ENCODE measurements around the gene GJD3.

The GJD3 gene

GRCh38 chr17:40338058-40338457 lies 26.5 kb downstream of the GJD3 start:
- DNase-seq: no peak

GRCh38 chr17:40337351-40337750 lies 27.2 kb downstream of the GJD3 start:
- no peak for DNase-seq

GRCh38 chr17:40335620-40336019 lies 28.9 kb downstream of the GJD3 start:
- DNase-seq: no peak

- no peak for DNase-seq
These were observed 30.6 kb downstream of the GJD3 start for GRCh38 chr17:40333781-40334448.

GRCh38 chr17:40331743-40332641 lies 32.5 kb downstream of the GJD3 start:
- no peak for DNase-seq

GRCh38 chr17:40330850-40331470 lies 33.6 kb downstream of the GJD3 start:
- no peak for DNase-seq

GRCh38 chr17:40329839-40330794 lies 34.4 kb downstream of the GJD3 start:
- no peak for DNase-seq

- DNase-seq: no peak
These were observed 36.2 kb downstream of the GJD3 start for GRCh38 chr17:40328386-40328766.

GRCh38 chr17:40327735-40328385 lies 36.7 kb downstream of the GJD3 start:
- DNase-seq: no peak

- DNase-seq: no peak
These were observed 37.2 kb downstream of the GJD3 start for GRCh38 chr17:40327244-40327729.

- no peak for DNase-seq
These were observed 37.7 kb downstream of the GJD3 start for GRCh38 chr17:40326832-40327199.

- no peak for DNase-seq
These were observed 38.3 kb downstream of the GJD3 start for GRCh38 chr17:40326014-40326831.

- DNase-seq: no peak
These were observed 39.2 kb downstream of the GJD3 start for GRCh38 chr17:40325156-40326013.

- no peak for DNase-seq
These were observed 40.9 kb downstream of the GJD3 start for GRCh38 chr17:40323391-40324381.

GRCh38 chr17:40322358-40323315 lies 41.9 kb downstream of the GJD3 start:
- no peak for DNase-seq

GRCh38 chr17:40321961-40322357 lies 42.6 kb downstream of the GJD3 start:
- no peak for DNase-seq

- no peak for DNase-seq
These were observed 43.0 kb downstream of the GJD3 start for GRCh38 chr17:40321524-40321929.
